SK-N-SH (cell line): ENCODE measurements around the gene VEGFB. TPM values are rescaled to one million over a fixed set of nuclear protein-coding genes. Genes with fewer than 3 reads are reported as not detected.
A peak's percentile ranks its signal among the peaks of the same experiment; 100 is the strongest.

Source experiments
- CTCF ChIA-PET: fragments of 300-600, 350-600 bp; formaldehyde crosslinking; extraction: SDS; loops from one replicate; lab custom pipeline; 2021; lab: Yijun Ruan, JAX
- POLR2A ChIA-PET: fragments of 350-600 bp; sonication (Branson Sonifier 250); formaldehyde crosslinking; extraction: SDS; loops from one replicate; lab custom pipeline; 2020; ENCODE audit warnings: antibody characterized with exemption, inconsistent platforms; lab: Yijun Ruan, JAX
- DNase-seq: peaks from one replicate; pipeline ENCODE4 v3.0.0; 2012
- H2AFZ ChIP-seq: fragments of 200-600 bp; sonication (generic); 2 replicates; pipeline ENCODE4 v1.8.1; 2016; ENCODE audit warnings: antibody characterized with exemption, mild to moderate bottlenecking, low read depth
- H3F3A ChIP-seq: fragments of 200-600 bp; sonication (generic); replicated peaks from 2 replicates; pipeline ENCODE3; 2016; ENCODE audit warnings: antibody characterized with exemption, mild to moderate bottlenecking; ENCODE audit not compliant: insufficient read depth
- H3K27ac ChIP-seq, 2 experiments: fragments of 200-500 bp in 1 of 2; fragments of 200-600 bp in 1 of 2; sonication (Bioruptor generic) in 1 of 2; sonication (generic), shearing (Covaris generic) in 1 of 2; 2 replicates each; pipeline versions ENCODE4 v1.5.1 to v1.6.1; 2014 to 2016; ENCODE audit warnings: low read depth in 2 of 2, inconsistent platforms in 1 of 2, low read length in 1 of 2, mild to moderate bottlenecking in 1 of 2, mixed read lengths in 1 of 2
- H3K27me3 ChIP-seq: fragments of 200-600 bp; sonication (generic), shearing (Covaris generic); 2 replicates; pipeline ENCODE4 v1.6.1; 2016; ENCODE audit warnings: mixed run types; ENCODE audit not compliant: insufficient read depth
- H3K36me3 ChIP-seq, 2 experiments: fragments of 200-500 bp in 1 of 2; fragments of 200-600 bp in 1 of 2; sonication (Bioruptor generic) in 1 of 2; sonication (generic) in 1 of 2; replicated peaks in 1 of 2; 2 replicates each; pipeline versions ENCODE3 to v1.5.1; 2014 to 2016; ENCODE audit warnings: low read length in 1 of 2, mild to moderate bottlenecking in 1 of 2; ENCODE audit not compliant: insufficient read depth in 2 of 2, control insufficient read depth in 1 of 2
- H3K4me1 ChIP-seq, 2 experiments: fragments of 200-500 bp in 1 of 2; fragments of 200-600 bp in 1 of 2; sonication (Bioruptor generic) in 1 of 2; sonication (generic), shearing (Covaris generic) in 1 of 2; 2 replicates each; pipeline versions ENCODE4 v1.5.1 to v1.6.1; 2014 to 2016; ENCODE audit warnings: low read depth in 1 of 2, low read length in 1 of 2, mixed run types in 1 of 2; ENCODE audit not compliant: insufficient read depth in 2 of 2, control insufficient read depth in 1 of 2
- H3K4me2 ChIP-seq: fragments of 200-600 bp; sonication (generic), shearing (Covaris generic); 2 replicates; pipeline ENCODE4 v1.6.1; 2017; ENCODE audit warnings: mixed run types
- H3K4me3 ChIP-seq, 2 experiments: fragments of 200-500 bp in 1 of 2; fragments of 200-600 bp in 1 of 2; sonication (Bioruptor generic) in 1 of 2; sonication (generic), shearing (Covaris generic) in 1 of 2; 2 replicates each; pipeline versions ENCODE4 v1.5.1 to v1.8.1; 2014 to 2016; ENCODE audit warnings: low read depth in 2 of 2, inconsistent platforms in 1 of 2, low read length in 1 of 2, mild to moderate bottlenecking in 1 of 2, mixed read lengths in 1 of 2, moderate library complexity in 1 of 2
- H3K79me2 ChIP-seq: fragments of 200-600 bp; sonication (generic); 2 replicates; pipeline ENCODE4 v1.8.1; 2017; ENCODE audit warnings: mild to moderate bottlenecking; ENCODE audit not compliant: insufficient read depth
- H3K9ac ChIP-seq: fragments of 200-600 bp; sonication (generic); 2 replicates; pipeline ENCODE4 v1.6.1; 2017; ENCODE audit warnings: mixed run types
- H3K9me2 ChIP-seq: fragments of 200-600 bp; sonication (generic); 2 replicates; pipeline ENCODE4 v1.6.1; 2017; ENCODE audit warnings: mixed run types
- H3K9me3 ChIP-seq: fragments of 200-600 bp; sonication (generic); 2 replicates; pipeline ENCODE4 v1.6.1; 2017; ENCODE audit warnings: mixed run types, mild to moderate bottlenecking, moderate library complexity
- H4K20me1 ChIP-seq: fragments of 200-600 bp; sonication (generic); 2 replicates; pipeline ENCODE4 v1.6.1; 2017; ENCODE audit warnings: mild to moderate bottlenecking, mixed run types; ENCODE audit not compliant: insufficient read depth
- CHD2 ChIP-seq: fragments of 150-350 bp; IDR thresholded peaks from 2 replicates; pipeline ENCODE4 v1.6.1; 2018; ENCODE audit warnings: low read length; ENCODE audit not compliant: partially characterized antibody
- FOXM1 ChIP-seq: IDR thresholded peaks from 2 replicates; pipeline ENCODE4 v1.4.0; 2012; ENCODE audit warnings: low read depth, mild to moderate bottlenecking
- GABPA ChIP-seq: IDR thresholded peaks from 2 replicates; pipeline ENCODE4 v1.4.0; 2012; ENCODE audit warnings: low read depth, mild to moderate bottlenecking
- GATA2 ChIP-seq: sonication (generic); formaldehyde crosslinking; IDR thresholded peaks from 2 replicates; pipeline ENCODE4 v1.5.0; 2020; ENCODE audit warnings: mild to moderate bottlenecking, missing genetic modification reagents
- MEF2A ChIP-seq: IDR thresholded peaks from 2 replicates; pipeline ENCODE4 v1.4.0; 2012; ENCODE audit warnings: low read depth, borderline replicate concordance
- NRF1 ChIP-seq: IDR thresholded peaks from 2 replicates; pipeline ENCODE4 v1.6.1; 2012; ENCODE audit warnings: low read depth, mild to moderate bottlenecking, low read length
- TCF12 ChIP-seq: IDR thresholded peaks from 2 replicates; pipeline ENCODE4 v1.4.0; 2012
- YY1 ChIP-seq: IDR thresholded peaks from 2 replicates; pipeline ENCODE4 v1.4.0; 2012; ENCODE audit warnings: low read depth, mild to moderate bottlenecking
- WGBS: methylation state at CpG from one replicate; pipeline ENCODE4 v1.1.6; 2017; ENCODE audit warnings: low lambda C conversion rate; 5-methylcytosine and 5-hydroxymethylcytosine counted together
- polyA plus RNA-seq, 3 experiments: library from polyadenylated mRNA; depleted of rRNA; stranded (reverse); fragments of >200 nt; gene quantifications; 2 replicates each; pipeline ENCODE4 v1.2.3, GENCODE V29; 2012
- TF ChIP-seq, protein P1 (sequence below): fragments of 150-350 bp; IDR thresholded peaks from 2 replicates; pipeline ENCODE4 v1.6.1; 2017; ENCODE audit warnings: antibody characterized with exemption, low read length, low read depth, borderline replicate concordance

Gene VEGFB
- polyA plus RNA-seq, 1 of the 3 experiments (the other 2 are of a cell fraction): 29.9 TPM

DNA sequence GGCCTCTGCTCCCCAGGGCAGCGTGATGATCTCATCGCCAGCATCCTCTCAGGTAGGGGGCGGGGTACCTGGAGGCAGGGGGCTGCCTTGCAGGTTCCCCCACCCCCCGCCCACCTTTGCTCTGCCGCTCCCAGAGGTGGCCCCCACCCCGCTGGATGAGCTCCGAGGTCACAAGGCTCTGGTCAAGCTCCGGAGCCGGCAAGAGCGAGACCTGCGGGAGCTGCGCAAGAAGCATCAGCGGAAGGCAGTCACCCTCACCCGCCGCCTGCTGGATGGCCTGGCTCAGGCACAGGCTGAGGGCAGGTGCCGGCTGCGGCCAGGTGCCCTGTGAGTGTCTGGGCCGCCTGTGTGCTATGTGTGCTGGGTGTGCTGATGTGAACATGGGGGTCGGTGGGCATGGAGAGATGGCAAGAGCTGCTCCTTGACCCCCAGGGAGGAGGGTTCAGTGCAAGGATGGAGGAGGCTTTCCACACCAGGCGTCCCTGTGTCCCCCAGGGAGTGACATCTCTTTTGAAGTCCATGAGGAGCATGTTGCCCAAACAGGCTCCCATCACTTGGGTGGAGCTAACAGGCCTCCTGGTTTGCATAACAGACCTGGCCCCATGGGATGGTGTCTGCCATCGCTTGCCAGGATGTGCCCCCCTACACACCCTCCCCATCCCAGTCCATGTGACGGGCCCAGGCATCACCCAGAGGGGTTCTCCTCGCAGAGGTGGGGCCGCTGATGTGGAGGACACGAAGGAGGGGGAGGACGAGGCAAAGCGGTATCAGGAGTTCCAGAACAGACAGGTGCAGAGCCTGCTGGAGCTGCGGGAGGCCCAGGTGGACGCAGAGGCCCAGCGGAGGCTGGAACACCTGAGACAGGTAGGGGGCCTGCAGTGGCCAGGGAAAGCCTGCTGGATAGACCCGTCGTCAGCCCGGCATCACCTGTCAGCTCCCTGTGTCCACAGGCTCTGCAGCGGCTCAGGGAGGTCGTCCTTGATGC lies 31.1 kb downstream of the VEGFB start:
- Histone ChIP-seq H3K9me2 (no peaks in the 10 kb centered on the region), H3K4me3 (no peak overlapping the region), H2AFZ (no peak overlapping the region), H3K9me3 (no peaks in the 10 kb centered on the region), H3K79me2 (no peaks in the 10 kb centered on the region; the same call in none of the 2 replicates), H3F3A (peaks cover 22% of the 10 kb centered on the region), H3K27ac (peak overlapping the region in 1 of 2 experiments; percentile 94; a peak in 2 of 4 replicates), H4K20me1 (no peaks in the 10 kb centered on the region), H3K4me1 (peaks cover 12 to 55% of the 10 kb centered on the region in 2 experiments; a peak in 3 of 4 replicates), H3K9ac (no peak overlapping the region), H3K27me3 (no peaks in the 10 kb centered on the region), H3K36me3 (peaks cover 17 to 28% of the 10 kb centered on the region in 2 experiments), H3K4me2 (no peak overlapping the region)
- POLR2A ChIA-PET: interaction anchor here (1.0 to 2.8 kb wide), 9 partner anchors 12 to 80 kb away, joined by 3 to 41 read pairs (median 5); partner anchors contain the start of genes FKBP2, NUDT22, PLCB3 and PPP1R14B
- 95% methylated on average over 23 of the region's 35 CpGs for WGBS
- DNase-seq: no peak
- TF ChIP-seq YY1 (no peak), TCF12 (no peak), FOXM1 (no peak), CHD2 (no peak), GABPA (no peak)
- TF ChIP-seq, protein P1, sequence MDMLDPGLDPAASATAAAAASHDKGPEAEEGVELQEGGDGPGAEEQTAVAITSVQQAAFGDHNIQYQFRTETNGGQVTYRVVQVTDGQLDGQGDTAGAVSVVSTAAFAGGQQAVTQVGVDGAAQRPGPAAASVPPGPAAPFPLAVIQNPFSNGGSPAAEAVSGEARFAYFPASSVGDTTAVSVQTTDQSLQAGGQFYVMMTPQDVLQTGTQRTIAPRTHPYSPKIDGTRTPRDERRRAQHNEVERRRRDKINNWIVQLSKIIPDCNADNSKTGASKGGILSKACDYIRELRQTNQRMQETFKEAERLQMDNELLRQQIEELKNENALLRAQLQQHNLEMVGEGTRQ: no peak
- CTCF ChIA-PET: interaction anchor here (0.8 to 5.7 kb wide), 9 partner anchors 12 to 61 kb away, joined by 3 to 119 read pairs (median 11); partner anchors contain the start of genes ESRRA, NUDT22, PLCB3 and PPP1R14B

DNA sequence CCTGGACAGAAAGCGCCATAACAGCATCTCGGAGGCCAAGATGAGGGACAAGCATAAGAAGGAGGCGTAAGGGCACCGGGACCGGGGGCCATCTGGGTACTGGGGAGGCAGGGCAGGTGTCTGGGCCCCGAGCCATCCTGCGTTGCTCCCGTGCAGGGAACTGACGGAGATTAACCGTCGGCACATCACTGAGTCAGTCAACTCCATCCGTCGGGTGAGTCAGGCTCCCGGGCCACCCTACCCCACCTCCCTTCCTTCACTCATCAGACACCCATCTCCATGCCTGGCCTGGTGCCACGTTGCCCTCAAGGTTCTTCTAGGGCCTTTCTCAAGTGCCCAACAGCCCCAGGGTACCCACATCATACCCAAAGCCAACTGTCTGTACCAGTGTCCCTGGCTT lies 32.0 kb downstream of the VEGFB start:
- TF ChIP-seq MEF2A (no peak), NRF1 (no peak), GATA2 (CRISPR knock-in tag) (no peak), FOXM1 (no peak)
- ChIA-PET POLR2A (interaction anchor here (1.2 to 6.5 kb wide), 2 partner anchors 20 to 27 kb away, joined by 3 to 112 read pairs; partner anchors contain the start of genes FKBP2, PLCB3 and PPP1R14B), CTCF (interaction anchor here (3.4 to 6.9 kb wide), 2 partner anchors 16 to 20 kb away, joined by 20 to 89 read pairs; partner anchors contain the start of genes PLCB3 and PPP1R14B)
- H3K36me3 ChIP-seq: peaks cover 15 to 28% of the 10 kb centered on the region in 2 experiments
- H4K20me1 ChIP-seq: no peaks in the 10 kb centered on the region
- no peaks in the 10 kb centered on the region for H3K27me3 ChIP-seq
- no peak overlapping the region for H3K4me2 ChIP-seq
- DNase-seq: no peak
- no peaks in the 10 kb centered on the region; the same call in 1 of the 2 replicates for H3K79me2 ChIP-seq
- H3K9me2 ChIP-seq: no peaks in the 10 kb centered on the region
- no peak overlapping the region for H3K27ac ChIP-seq
- H3K9ac ChIP-seq: no peak overlapping the region
- H3K4me3 ChIP-seq: no peak overlapping the region
- peaks cover 25% of the 10 kb centered on the region for H3F3A ChIP-seq
- WGBS: 87% methylated on average over 10 of the region's 15 CpGs
- peaks cover 12 to 55% of the 10 kb centered on the region in 2 experiments; a peak in 3 of 4 replicates for H3K4me1 ChIP-seq
- H2AFZ ChIP-seq: no peak overlapping the region
- H3K9me3 ChIP-seq: no peaks in the 10 kb centered on the region
